ENCODE results near the gene DCAF12. TPM values are rescaled to one million over a fixed set of nuclear protein-coding genes. Genes with fewer than 3 reads are reported as not detected.
"Not testable (repeated sequence)": the region's sequence is repeated elsewhere in the genome, so short reads cannot be mapped to it uniquely, and the experiment has no call there.

The DCAF12 gene
- total RNA-seq, 2 donors from 2014 or later: 32.7 to 36.3 TPM

DNA sequence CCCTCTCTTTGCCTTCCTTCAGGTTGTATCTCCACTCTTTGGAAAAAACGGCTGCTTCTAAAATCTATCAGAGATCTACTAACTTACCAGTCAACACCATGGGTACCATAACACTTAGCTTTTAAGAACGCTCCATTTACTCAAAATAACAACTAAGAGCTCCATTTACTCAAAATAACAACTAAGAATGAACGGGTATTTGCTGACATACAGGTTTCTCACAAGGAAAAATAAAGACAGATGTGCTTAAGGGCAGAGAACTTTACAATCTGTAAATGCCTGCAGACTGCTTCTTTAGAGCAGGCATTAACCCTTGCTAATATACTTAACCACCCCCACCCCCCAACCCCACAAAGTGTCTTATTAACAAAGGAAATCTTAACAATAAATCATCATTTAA is 80.6 kb downstream of the DCAF12 start:
- Mint-ChIP-seq H3K9me3 (no peaks in the 10 kb centered on the region), H3K36me3 (ENCODE audit: insufficient read depth in 2 of 2) (peaks cover 7% of the 10 kb centered on the region in 2 donors), H3K4me3 (peak overlapping the region; percentile 96 to 98), H3K4me1 (ENCODE audit: low read depth) (peaks cover 37% of the 10 kb centered on the region), H3K27ac (peak overlapping the region; percentile 11), H3K27me3 (ENCODE audit: low read depth) (no peaks in the 10 kb centered on the region)
- ATAC-seq (replicated peaks in 1 of 2): no peak
- no peak for DNase-seq

DNA sequence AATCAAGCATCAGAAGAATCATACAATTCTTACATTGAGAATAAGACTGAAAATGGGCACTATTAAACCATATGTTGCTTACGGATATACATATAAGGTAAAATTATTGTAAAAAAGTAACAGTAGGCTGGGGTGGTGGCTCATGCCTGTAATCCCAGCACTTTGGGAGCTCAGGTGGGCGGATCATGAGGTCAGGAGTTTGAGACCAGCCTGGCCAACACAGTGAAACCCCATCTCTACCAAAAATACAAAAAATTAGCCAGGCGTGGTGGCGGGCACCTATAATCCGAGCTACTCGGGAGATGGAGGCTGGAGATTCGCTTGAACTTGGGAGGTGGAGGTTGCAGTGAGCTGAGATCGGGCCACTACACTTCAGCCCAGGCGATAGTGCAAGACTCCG is 84.4 kb downstream of the DCAF12 start:
- H3K4me1 Mint-ChIP-seq (ENCODE audit: low read depth): peaks cover 16% of the 10 kb centered on the region
- DNase-seq; H3K9me3 Mint-ChIP-seq; ATAC-seq (replicated peaks in 1 of 2); H3K36me3 Mint-ChIP-seq (ENCODE audit: insufficient read depth in 2 of 2); H3K4me3 Mint-ChIP-seq; H3K27me3 Mint-ChIP-seq (ENCODE audit: low read depth); H3K27ac Mint-ChIP-seq: not testable (repeated sequence)

DNA sequence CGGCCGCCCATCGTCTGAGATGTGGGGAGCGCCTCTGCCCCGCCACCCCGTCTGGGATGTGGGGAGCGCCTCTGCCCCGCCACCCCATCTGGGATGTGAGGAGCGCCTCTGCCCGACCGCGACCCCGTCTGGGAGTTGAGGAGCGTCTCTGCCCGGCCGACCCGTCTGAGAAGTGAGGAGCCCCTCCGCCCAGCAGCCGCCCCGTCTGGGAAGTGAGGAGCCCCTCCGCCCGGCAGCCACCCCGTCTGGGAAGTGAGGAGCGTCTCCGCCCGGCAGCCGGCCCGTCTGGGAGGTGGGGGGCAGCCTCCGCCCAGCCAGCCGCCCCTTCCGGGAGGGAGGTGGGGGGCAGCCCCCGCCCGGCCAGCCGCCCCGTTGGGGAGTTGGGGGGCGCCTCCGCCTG is 87.6 kb downstream of the DCAF12 start:
- peaks cover 12% of the 10 kb centered on the region for H3K4me1 Mint-ChIP-seq (ENCODE audit: low read depth)
- H3K4me3 Mint-ChIP-seq; ATAC-seq (replicated peaks in 1 of 2); H3K27ac Mint-ChIP-seq; H3K27me3 Mint-ChIP-seq (ENCODE audit: low read depth); H3K9me3 Mint-ChIP-seq; H3K36me3 Mint-ChIP-seq (ENCODE audit: insufficient read depth in 2 of 2); DNase-seq: not testable (repeated sequence)

DNA sequence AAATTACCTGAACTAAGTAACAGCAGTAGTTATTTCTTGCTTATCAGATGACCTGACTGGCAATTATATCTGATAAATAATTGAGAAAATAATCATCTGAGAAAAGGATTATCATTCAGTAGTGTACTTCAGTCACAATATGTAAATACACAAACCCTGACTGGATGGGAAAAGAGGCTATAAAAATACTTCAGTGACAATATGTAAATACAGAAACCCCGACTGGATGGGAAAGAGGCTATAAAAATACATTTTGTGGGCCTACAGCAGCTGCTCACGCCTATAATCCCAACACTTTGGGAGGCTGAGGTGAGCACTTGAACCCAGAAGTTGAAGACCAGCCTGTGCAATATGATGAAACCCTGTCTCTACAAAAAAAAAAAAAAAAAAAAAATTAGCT is 88.9 kb downstream of the DCAF12 start:
- DNase-seq: no peak
- ATAC-seq (replicated peaks in 1 of 2): no peak
- Mint-ChIP-seq H3K27ac (no peak overlapping the region), H3K4me1 (ENCODE audit: low read depth) (peaks cover 12% of the 10 kb centered on the region), H3K27me3 (ENCODE audit: low read depth) (no peaks in the 10 kb centered on the region), H3K9me3 (no peaks in the 10 kb centered on the region), H3K36me3 (ENCODE audit: insufficient read depth in 2 of 2) (peaks cover 0 to 3% of the 10 kb centered on the region in 2 donors), H3K4me3 (no peak overlapping the region)

DNA sequence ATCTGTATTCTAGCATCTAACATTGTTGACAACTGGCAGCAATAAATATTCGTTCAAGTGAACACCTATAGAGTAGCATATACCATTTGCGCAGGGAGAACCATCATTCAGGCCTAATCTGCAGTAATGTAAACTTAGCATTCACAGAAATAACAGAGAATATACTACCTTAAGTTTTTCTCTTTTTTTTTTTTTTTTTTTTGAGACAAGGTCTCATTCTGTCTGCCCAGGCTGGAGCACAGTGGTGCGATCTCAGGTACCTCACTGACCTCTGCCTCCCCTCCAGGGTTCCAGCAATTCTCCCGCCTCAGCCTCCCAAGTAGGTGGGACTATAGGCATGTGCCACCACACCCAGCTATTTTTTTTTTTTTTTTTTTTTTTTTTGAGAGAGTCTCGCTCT is 89.9 kb downstream of the DCAF12 start:
- DNase-seq (no peak), ATAC-seq (replicated peaks in 1 of 2) (no peak)
- no peak overlapping the region for H3K4me3 Mint-ChIP-seq
- H3K4me1 Mint-ChIP-seq (ENCODE audit: low read depth): peaks cover 12% of the 10 kb centered on the region
- no peaks in the 10 kb centered on the region for H3K9me3 Mint-ChIP-seq
- H3K36me3 Mint-ChIP-seq (ENCODE audit: insufficient read depth in 2 of 2): peaks cover 0 to 5% of the 10 kb centered on the region in 2 donors
- no peak overlapping the region for H3K27ac Mint-ChIP-seq
- no peaks in the 10 kb centered on the region for H3K27me3 Mint-ChIP-seq (ENCODE audit: low read depth)

Other genes starting within 250 kb of the DCAF12 start
- gene UBAP2, start 77.8 kb downstream of the DCAF12 start, total RNA-seq: 10 to 100 TPM; 32.1 to 34.5 TPM
- 10 to 100 TPM; 36.4 to 37.5 TPM for gene UBAP1, start 52.3 kb upstream of the DCAF12 start, total RNA-seq
- gene KIF24, start 202.6 kb upstream of the DCAF12 start, total RNA-seq: 1 to 10 TPM; 5.8 to 7.4 TPM
- gene NUDT2, start 202.9 kb upstream of the DCAF12 start, total RNA-seq: 10 to 100 TPM; 27.2 to 35.3 TPM